Measurements from ENCODE around the gene NRG4. TPM values are rescaled to one million over a fixed set of nuclear protein-coding genes. Genes with fewer than 3 reads are reported as not detected.
A peak's percentile ranks its signal among the peaks of the same experiment; 100 is the strongest.

The NRG4 gene
- total RNA-seq, 2 donors from 2014 or later, result 1.1 to 3.7 TPM

GRCh38 chr15:75900577-75900976 is 111.6 kb downstream of the NRG4 start:
- H3K9ac ChIP-seq (ENCODE audit: low read depth in 2 of 2, low read length in 2 of 2), result no peak overlapping the region
- no peak overlapping the region for H3K4me3 ChIP-seq
- H3K9me3 ChIP-seq, result no peaks in the 10 kb centered on the region
- H3K27me3 ChIP-seq, result no peaks in the 10 kb centered on the region
- no peaks in the 10 kb centered on the region for H3K36me3 ChIP-seq
- TF ChIP-seq CTCF (IDR thresholded peaks at IDR 0.05), result no peak
- no peaks in the 10 kb centered on the region for H3K4me1 ChIP-seq
- intact Hi-C loops (cut with DNase I), result no loop called here
- H3K27ac ChIP-seq, result no peak overlapping the region
- DNase-seq, result no peak

DNA sequence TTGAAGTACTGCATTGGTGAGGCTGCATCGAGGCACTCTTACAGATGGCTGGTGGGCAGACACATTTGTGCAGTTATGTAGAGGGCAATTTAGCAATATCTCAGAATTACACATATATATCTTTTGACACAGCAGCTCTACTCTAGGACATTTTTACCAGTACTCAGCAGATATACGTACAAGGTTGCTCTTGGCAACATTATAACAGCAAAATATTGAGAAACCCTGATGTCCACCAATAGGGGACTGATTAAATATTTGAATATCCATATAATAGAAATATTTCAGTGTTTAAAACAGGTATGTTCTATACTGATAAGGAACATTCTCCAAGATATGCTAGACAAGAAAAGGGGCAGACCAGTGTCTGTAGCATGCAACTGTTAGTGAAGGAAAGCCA is 116.5 kb downstream of the NRG4 start:
- no peaks in the 10 kb centered on the region for H3K27me3 ChIP-seq

DNA sequence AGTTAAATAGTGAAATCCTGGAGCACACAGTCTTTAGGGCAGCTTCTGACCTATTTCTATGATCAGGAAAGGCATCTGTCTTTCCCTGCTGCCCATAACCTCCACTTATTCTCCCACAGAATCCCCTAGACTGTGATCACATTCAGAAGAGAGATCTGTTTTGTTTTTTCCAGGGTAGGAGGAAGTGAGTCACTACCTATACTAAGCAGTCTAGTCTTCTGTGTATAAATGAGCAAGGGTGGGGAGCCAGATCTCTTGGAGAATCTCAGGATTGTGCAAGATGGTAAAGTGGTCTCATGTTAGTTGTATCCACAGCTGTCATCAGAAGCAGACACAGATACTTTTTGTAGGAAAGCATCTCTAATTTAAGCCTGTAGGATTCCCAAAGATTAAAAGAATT is 120.3 kb downstream of the NRG4 start:
- Histone ChIP-seq H3K36me3 (no peaks in the 10 kb centered on the region), H3K9me3 (no peaks in the 10 kb centered on the region), H3K27me3 (no peaks in the 10 kb centered on the region), H3K4me1 (no peaks in the 10 kb centered on the region), H3K27ac (peak overlapping the region; percentile 39), H3K9ac (ENCODE audit: low read depth in 2 of 2, low read length in 2 of 2) (no peak overlapping the region), H3K4me3 (no peak overlapping the region)
- DNase-seq, result no peak
- no peak for TF ChIP-seq CTCF (IDR thresholded peaks at IDR 0.05)
- intact Hi-C loops (cut with DNase I), result no loop called here

More for the DNA sequence above, 116.5 kb downstream of the NRG4 start:
- no peak overlapping the region for H3K9ac ChIP-seq (ENCODE audit: low read depth in 2 of 2, low read length in 2 of 2)
- no peak overlapping the region for H3K27ac ChIP-seq
- H3K4me1 ChIP-seq, result no peaks in the 10 kb centered on the region
- no peaks in the 10 kb centered on the region for H3K36me3 ChIP-seq
- intact Hi-C loops (cut with DNase I), result no loop called here
- H3K4me3 ChIP-seq, result no peak overlapping the region
- H3K9me3 ChIP-seq, result no peaks in the 10 kb centered on the region
- no peak for TF ChIP-seq CTCF (IDR thresholded peaks at IDR 0.05)
- no peak for DNase-seq

Other genes starting within 250 kb of the NRG4 start
- gene UBE2Q2, start 169.0 kb downstream of the NRG4 start, total RNA-seq, result 10 to 100 TPM; 16.6 to 25.1 TPM
- gene FBXO22, start 108.5 kb downstream of the NRG4 start, total RNA-seq, result 10 to 100 TPM; 30.7 to 40.1 TPM
- gene TMEM266, start 47.6 kb upstream of the NRG4 start, total RNA-seq, result not detected

Measured in colonic mucosa (tissue), 4 donors.